WI38 (cell line): ENCODE measurements around the gene C1orf185.
A peak's percentile ranks its signal among the peaks of the same experiment; 100 is the strongest.

ENCODE experiments used
- H3K4me3 ChIP-seq: 2 replicates; pipeline ENCODE4 v1.5.1; 2011; ENCODE audit warnings: low read depth, mild to moderate bottlenecking, control low read depth, low read length
- CTCF ChIP-seq: IDR thresholded peaks from 2 replicates; pipeline ENCODE4 v1.5.1; 2012; ENCODE audit warnings: low read depth, mild to moderate bottlenecking, control low read depth, low read length

Gene C1orf185

DNA sequence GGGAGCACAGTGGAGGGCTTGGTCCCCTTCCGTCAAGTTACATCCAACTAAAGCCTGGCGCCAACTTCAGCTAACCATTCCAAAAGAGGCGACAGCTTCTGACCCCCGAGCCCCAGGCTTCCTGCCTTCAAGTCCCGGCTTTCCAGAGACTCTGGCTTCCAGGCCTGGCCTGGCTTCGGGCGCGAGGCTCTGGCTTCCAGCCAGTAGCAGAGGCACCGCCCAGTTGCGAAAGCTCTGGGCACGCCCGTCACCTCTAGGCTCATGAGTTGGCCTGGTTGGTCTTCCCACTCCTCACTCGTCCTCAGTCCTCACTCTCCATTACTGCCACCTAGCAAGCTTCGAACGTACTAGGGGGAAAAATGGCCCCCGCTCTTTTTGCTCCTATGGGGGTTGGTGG is 30.0 kb upstream of the C1orf185 start:
- no peak for TF ChIP-seq CTCF
- H3K4me3 ChIP-seq: no peak overlapping the region

DNA sequence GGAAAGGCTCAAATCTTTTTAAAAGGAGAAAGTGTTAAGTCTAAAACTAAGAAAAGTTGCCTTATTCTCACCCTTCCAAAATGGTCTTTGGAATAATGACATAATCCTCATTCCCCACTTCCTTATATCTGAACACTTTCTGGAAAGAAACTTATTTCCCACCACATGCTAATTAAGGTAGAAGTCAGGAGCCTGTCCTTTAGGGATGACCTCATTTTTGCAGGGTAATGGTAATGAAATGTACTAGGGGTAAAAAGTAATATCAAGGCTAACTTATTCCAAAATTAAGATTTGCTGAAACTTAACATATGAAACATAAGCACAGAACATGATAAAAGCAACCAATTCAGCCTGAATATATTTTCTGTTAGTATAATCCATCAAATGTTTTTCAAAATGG is 29.4 kb upstream of the C1orf185 start:
- no peak overlapping the region for H3K4me3 ChIP-seq
- no peak for TF ChIP-seq CTCF

- H3K4me3 ChIP-seq: no peak overlapping the region
- no peak for TF ChIP-seq CTCF
Observed at GRCh38 chr1:51073456-51073855, 28.6 kb upstream of the C1orf185 start.

GRCh38 chr1:51086496-51087271 is 15.3 kb upstream of the C1orf185 start:
- TF ChIP-seq CTCF: no peak

GRCh38 chr1:51088474-51088873 is 13.6 kb upstream of the C1orf185 start:
- 0 out of 2 replicates have a peak, but pooled peaks have one; percentile 4 for TF ChIP-seq CTCF
- no peak overlapping the region for H3K4me3 ChIP-seq

More at GRCh38 chr1:51086496-51087271, 15.3 kb upstream of the C1orf185 start:
- H3K4me3 ChIP-seq: no peak overlapping the region

GRCh38 chr1:51093581-51093980 is 8.4 kb upstream of the C1orf185 start:
- TF ChIP-seq CTCF: no peak
- no peak overlapping the region for H3K4me3 ChIP-seq

- no peak for TF ChIP-seq CTCF
- H3K4me3 ChIP-seq: no peak overlapping the region
Observed at GRCh38 chr1:51097171-51097570, 4.9 kb upstream of the C1orf185 start.
